ENCODE results near the gene OBSCN. TPM values are rescaled to one million over a fixed set of nuclear protein-coding genes. Genes with fewer than 3 reads are reported as not detected.

OBSCN gene
- total RNA-seq, 1 experiment from 2014 or later, result 33.3 TPM

DNA sequence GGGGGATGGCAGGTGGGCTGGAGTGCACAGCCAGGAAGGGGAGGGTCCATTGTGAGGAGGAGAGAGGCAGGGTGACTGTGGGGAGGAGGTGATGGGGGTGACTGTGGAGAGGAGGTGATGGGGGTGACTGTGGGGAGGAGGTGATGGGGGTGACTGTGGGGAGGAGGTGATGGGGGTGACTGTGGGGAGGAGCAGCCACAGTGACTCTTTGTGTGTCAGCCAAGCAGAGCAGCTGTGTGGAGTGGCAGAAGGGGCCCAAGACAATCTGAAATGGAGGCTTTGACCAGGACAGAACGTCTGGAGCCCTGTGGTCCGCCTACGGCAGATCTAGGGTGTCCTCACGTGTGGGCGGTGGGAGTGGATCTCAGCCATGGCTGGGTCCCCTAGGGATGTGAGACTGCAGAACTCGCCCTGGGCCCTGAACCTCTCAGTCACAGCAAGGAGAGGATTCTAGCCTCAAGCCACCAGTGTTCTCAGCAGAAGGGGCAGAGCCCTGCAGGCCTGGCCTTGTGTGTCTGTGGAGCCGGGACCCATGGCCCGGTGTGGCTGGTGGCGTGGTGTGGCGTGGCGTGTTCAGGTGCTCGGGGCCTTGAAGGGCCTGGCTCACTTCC is 81.5 kb downstream of the OBSCN start:
- Histone ChIP-seq H2BK12ac (ENCODE audit: insufficient read length, low read depth, low read length) (no peak overlapping the region), H2BK120ac (ENCODE audit: low read depth, low read length, poor library complexity, severe bottlenecking) (no peak overlapping the region), H3K18ac (ENCODE audit: insufficient read length, low read depth, low read length) (no peak overlapping the region), H2AK5ac (ENCODE audit: insufficient read length, low read length) (no peak overlapping the region), H3K14ac (ENCODE audit: insufficient read depth, low read length) (no peak overlapping the region; the same call in 1 of the 2 replicates), H3K23ac (ENCODE audit: insufficient read length, low read depth, low read length) (no peak overlapping the region), H3K9ac (ENCODE audit: extremely low read depth, insufficient read length, low read length) (no peak overlapping the region), H2BK15ac (ENCODE audit: low read depth, low read length) (no peak overlapping the region), H3K4me2 (ENCODE audit: insufficient read depth, insufficient read length, low read length) (no peak overlapping the region), H3K4ac (ENCODE audit: low read depth, low read length) (no peak overlapping the region), H2AFZ (ENCODE audit: low read length) (no peak overlapping the region), H3K4me1 (ENCODE audit: insufficient read depth, low read length) (no peaks in the 10 kb centered on the region), H4K20me1 (ENCODE audit: control insufficient read depth, insufficient read depth, insufficient read length) (no peaks in the 10 kb centered on the region), H3T11ph (ENCODE audit: low read length) (no peak overlapping the region), H4K91ac (ENCODE audit: insufficient read length, low read depth, low read length) (no peak overlapping the region), H4K8ac (replicated peaks; ENCODE audit: insufficient read length, low read depth, low read length) (no peak overlapping the region), H2BK20ac (ENCODE audit: low read depth, low read length, poor library complexity, severe bottlenecking) (no peak overlapping the region), H3K79me1 (ENCODE audit: insufficient read depth, low read depth, low read length, poor library complexity, severe bottlenecking) (no peaks in the 10 kb centered on the region), H3K79me2 (ENCODE audit: insufficient read depth, low read length) (no peaks in the 10 kb centered on the region), H3K9me3 (ENCODE audit: control insufficient read depth, low read depth, low read length) (no peaks in the 10 kb centered on the region), H2BK5ac (ENCODE audit: insufficient read length, low read length) (no peak overlapping the region), H3K27ac (ENCODE audit: insufficient read length, low read depth, low read length) (no peak overlapping the region), H3K23me2 (ENCODE audit: insufficient read length, low read depth, low read length, poor library complexity, severe bottlenecking) (no peaks in the 10 kb centered on the region), H4K5ac (ENCODE audit: insufficient read length, low read depth, low read length) (no peak overlapping the region), H3K27me3 (ENCODE audit: insufficient read depth, low read length) (no peaks in the 10 kb centered on the region), H3K56ac (ENCODE audit: insufficient read length, low read depth, low read length) (no peak overlapping the region)
- H3K27me3 Mint-ChIP-seq (ENCODE audit: low read depth), result no peaks in the 10 kb centered on the region
- no peak for DNase-seq
- no peaks in the 10 kb centered on the region for H3K4me1 Mint-ChIP-seq
- peaks cover 21 to 45% (median 33%) of the 10 kb centered on the region in 3 experiments for H3K36me3 Mint-ChIP-seq (ENCODE audit: insufficient read depth in 1 of 3, low read depth in 3 of 3)
- peaks cover 0 to 14% of the 10 kb centered on the region in 2 experiments; a peak in 2 of 5 replicates for H3K9me3 Mint-ChIP-seq
- no peak overlapping the region for H3K27ac Mint-ChIP-seq
- H3K4me3 Mint-ChIP-seq, result no peak overlapping the region
- WGBS (ENCODE audit: extremely low coverage, insufficient read length, low lambda C conversion rate), result no CpG with 5 or more reads among the region's 12 CpGs
- TF ChIP-seq, protein P1, sequence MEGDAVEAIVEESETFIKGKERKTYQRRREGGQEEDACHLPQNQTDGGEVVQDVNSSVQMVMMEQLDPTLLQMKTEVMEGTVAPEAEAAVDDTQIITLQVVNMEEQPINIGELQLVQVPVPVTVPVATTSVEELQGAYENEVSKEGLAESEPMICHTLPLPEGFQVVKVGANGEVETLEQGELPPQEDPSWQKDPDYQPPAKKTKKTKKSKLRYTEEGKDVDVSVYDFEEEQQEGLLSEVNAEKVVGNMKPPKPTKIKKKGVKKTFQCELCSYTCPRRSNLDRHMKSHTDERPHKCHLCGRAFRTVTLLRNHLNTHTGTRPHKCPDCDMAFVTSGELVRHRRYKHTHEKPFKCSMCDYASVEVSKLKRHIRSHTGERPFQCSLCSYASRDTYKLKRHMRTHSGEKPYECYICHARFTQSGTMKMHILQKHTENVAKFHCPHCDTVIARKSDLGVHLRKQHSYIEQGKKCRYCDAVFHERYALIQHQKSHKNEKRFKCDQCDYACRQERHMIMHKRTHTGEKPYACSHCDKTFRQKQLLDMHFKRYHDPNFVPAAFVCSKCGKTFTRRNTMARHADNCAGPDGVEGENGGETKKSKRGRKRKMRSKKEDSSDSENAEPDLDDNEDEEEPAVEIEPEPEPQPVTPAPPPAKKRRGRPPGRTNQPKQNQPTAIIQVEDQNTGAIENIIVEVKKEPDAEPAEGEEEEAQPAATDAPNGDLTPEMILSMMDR (conservative IDR thresholded peaks at IDR 0.05), result no peak

Data from H9 (cell line).